HG03460 (cell line): ENCODE measurements around the gene SEC63.
"Not testable (repeated sequence)": the region's sequence is repeated elsewhere in the genome, so short reads cannot be mapped to it uniquely, and the experiment has no call there.

Source experiments
- ATAC-seq: cut with Tn5 transposase; IDR thresholded peaks from one replicate; pipeline ENCODE4 v1.9.1; 2021; ENCODE audit not compliant: unreplicated experiment

The SEC63 gene

GRCh38 chr6:107973594-107973993 lies 15.6 kb upstream of the SEC63 start:
- ATAC-seq = no peak

DNA sequence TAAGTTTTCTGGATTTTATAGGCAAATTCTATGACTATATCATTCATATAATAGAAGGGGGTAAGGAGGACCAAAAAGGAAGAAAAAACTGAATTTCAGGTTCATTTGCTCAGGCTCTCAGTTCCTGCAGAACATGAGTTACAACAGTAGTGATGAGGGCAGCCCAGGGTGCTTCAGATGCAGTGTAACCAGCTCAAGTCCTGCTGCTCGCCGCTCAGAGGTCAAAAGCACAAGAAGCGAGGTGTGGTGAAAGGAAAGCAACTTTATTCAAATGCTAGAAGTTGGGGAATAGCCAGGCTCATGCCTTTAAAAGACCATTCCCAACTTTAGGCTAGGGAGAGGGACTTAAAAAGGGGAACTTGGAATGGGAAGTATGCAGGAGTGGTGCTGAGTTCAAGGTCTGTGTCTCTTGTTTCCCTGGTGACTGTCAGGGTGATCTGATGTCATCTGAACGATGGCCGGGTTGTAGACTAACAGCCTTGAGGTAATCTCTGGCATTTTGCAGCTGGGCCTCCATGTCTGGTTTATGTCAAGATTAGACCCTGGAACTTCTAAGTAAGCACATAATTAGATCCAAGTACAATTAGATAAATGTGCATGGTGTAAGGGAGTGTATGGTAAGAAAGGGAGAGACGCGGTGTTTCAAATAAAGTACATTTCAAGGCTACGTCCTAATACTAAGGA lies 14.5 kb upstream of the SEC63 start:
- ATAC-seq = no peak

GRCh38 chr6:107971181-107971580 lies 13.2 kb upstream of the SEC63 start:
- ATAC-seq = no peak

- no peak for ATAC-seq
Observed at GRCh38 chr6:107970255-107970654, 12.2 kb upstream of the SEC63 start.

- no peak for ATAC-seq
Observed at GRCh38 chr6:107968081-107968480, 10.1 kb upstream of the SEC63 start.

DNA sequence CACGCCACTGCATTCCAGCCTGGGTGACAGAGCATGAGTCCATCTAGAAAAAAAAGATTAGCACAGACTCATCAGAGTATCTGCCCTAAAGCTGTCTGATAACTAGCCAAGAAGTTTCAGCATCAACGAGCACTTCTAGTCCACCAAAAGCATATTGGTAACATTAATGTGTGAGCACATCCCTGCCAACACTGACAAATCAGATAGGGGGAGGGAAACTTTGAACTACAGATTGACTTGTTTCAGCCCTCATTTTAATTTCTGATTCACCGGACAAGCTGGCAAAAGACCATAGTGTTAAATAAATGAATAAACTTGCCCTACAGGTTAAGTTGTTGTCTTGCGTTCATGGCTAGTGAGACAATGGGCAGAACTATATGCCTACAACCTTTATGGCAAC lies 7.7 kb upstream of the SEC63 start:
- no peak for ATAC-seq

- no peak for ATAC-seq
Observed at GRCh38 chr6:107962723-107963122, 4.7 kb upstream of the SEC63 start.

- no peak for ATAC-seq
Observed at GRCh38 chr6:107959392-107959791, 1.4 kb upstream of the SEC63 start.

DNA sequence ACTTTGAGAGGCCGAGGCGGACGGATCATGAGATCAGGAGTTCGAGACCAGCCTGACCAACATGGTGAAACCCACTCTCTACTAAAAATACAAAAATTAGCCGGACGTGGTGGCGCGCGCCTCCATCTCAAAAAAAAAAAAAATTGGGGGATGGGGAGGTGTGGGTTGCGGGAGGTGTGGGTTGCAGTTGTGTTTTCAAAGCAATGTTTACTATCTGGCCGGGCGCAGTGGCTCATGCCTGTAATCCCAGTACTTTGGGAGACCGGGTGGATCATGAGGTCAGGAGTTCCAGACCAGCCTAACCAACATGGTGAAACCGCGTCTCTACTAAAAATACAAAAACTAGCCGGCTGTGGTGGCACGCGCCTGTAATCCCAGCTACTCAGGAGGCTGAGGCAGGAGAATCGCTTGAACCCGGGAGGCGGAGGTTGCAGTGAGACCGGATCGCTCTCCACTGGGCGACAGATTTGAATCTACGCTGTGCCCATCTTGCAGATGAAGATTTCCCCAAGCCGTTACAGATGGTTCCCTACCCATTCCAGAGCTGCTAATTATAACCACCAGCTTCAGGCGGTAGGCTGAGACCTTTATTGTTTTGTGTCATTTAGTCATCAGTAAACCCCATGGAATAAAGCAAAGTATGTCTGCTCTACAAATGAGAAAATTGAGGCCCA lies 818 bp upstream of the SEC63 start:
- not testable (repeated sequence) for ATAC-seq

DNA sequence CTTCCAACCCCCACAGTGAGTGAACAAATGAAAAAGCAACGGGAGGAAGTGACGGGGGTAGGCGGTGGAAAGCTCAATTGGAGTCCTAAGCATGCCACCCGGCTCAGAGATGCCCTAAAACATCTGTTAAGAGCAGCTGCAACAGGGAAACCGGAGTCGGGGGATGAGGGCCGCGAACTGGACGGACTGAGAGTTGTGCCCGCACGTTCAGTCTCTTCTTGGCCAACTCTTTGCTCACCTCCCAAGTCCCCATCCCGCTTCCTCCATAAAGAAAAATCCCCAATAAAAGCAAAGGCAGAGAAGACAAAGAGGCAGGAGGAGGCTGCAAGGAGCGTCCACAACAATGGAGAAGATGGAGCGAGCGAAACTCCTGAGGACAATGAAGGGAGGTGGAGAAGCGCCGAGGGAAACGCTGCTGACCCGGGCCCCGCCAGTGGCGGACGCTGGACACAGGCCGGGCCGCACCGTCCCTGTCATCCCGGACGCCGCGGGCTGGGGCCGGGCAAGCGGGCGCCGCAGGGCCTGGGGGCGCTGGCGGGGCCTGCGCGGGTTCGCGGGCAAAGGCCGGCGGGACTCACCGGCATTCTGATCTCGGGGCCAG lies 600 bp downstream of the SEC63 start:
- ATAC-seq = peak; percentile 40

- ATAC-seq = no peak
Observed at GRCh38 chr6:107956586-107957307, 1.3 kb downstream of the SEC63 start.

DNA sequence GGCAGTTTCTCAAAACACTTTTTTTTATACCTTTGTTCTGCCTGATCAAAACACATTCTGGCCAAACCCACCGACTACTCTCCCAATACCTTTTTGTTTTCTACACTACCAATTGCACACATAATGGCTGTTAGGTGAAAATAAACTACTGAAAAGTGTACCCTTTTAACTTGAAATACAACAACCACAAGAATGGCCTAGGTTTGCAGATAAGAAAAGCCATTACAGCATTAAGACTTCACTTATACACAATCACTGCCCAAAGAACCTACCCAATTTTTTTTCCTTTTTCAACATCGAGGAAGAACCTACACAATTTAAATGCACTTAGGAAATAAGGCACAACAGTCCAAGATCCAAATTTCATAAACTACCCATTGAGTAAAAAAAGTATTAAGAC lies 1.8 kb downstream of the SEC63 start:
- no peak for ATAC-seq

DNA sequence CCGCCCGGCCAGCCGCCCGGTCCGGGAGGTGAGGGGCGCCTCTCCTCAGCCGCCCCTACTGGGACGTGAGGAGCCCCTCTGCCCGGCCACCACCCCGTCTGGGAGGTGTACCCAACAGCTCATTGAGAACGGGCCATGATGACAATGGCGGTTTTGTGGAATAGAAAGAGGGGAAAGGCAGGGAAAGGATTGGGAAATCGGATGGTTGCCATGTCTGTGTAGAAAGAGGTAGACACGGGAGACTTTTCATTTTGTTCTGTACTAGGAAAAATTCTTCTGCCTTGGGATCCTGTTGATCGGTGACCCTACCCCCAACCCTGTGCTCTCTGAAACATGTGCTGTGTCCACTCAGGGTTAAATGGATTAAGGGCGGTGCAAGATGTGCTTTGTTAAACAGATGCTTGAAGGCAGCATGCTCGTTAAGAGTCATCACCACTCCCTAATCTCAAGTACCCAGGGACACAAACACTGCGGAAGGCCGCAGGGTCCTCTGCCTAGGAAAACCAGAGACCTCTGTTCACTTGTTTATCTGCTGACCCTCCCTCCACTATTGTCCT lies 4.1 kb downstream of the SEC63 start:
- ATAC-seq = not testable (repeated sequence)

GRCh38 chr6:107943626-107944439 lies 14.2 kb downstream of the SEC63 start:
- ATAC-seq = no peak

- ATAC-seq = no peak
Observed at GRCh38 chr6:107942142-107942541, 15.9 kb downstream of the SEC63 start.

GRCh38 chr6:107941627-107942026 lies 16.4 kb downstream of the SEC63 start:
- ATAC-seq = no peak

GRCh38 chr6:107941199-107941598 lies 16.8 kb downstream of the SEC63 start:
- no peak for ATAC-seq

DNA sequence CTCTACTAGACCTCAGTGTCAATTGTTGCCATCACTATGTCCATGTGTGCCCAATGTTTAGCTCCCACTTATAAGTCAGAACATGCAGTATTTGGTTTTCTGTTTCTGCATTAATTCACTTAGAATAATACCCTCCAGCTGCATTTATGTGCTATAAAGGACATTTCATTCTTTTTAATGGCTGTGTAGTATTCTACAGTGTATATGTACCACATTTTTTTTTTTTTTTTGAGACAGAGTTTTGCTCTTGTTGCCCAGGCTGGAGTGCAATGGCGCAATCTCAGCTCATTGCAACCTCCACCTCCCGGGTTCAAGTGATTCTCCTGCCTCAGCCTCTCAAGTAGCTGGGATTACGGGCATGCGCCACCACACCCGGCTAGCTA lies 21.1 kb downstream of the SEC63 start:
- ATAC-seq = not testable (repeated sequence)

DNA sequence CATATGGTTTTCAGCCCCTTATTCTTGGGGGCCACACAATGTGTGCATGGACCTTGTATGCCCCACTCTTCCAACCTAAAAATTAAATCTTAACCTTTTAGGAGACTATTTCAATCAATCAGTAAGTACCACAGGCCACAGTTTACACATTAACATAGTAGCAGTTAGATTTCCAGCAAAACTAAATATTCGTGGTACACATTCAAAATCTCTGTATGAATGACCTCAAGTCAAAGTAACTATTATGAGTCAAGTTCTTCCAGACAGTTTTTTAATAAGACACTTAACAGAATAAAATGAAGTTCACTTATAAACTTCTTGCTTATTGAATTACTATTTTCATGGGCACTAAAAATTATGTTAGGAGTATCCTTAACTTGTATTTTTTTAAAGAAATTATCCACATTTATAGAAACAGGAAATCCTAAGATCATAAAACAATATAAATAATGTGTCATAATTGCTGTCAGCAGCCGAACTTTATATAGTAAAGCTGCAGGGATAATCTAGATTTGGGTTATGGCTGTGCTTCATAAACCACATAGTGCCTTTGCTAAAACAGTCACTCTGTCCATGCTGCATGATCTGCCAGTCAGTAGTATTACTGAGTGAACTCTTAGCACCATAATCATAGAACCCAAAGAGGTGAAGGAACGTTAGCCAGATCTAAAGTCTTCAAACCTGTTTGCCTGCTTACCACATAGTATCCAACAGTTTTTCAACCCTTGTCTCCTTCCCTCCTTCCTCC lies 21.7 kb downstream of the SEC63 start:
- ATAC-seq = no peak

DNA sequence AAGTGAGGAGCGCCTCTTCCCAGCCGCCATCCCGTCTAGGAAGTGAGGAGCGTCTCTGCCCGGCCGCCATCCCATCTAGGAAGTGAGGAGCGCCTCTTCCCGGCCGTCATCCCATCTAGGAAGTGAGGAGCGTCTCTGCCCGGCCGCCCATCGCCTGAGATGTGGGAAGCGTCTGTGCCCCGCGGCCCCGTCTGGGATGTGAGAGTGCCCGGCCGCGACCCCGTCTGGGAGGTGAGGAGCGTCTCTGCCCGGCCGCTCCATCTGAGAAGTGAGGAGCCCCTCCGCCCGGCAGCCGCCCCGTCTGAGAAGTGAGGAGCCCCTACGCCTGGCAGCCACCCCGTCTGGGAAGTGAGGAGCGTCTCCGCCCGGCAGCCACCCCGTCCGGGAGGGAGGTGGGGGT lies 23.8 kb downstream of the SEC63 start:
- ATAC-seq = not testable (repeated sequence)
